Activated CD4-positive, alpha-beta T cell treated with anti-CD3 and anti-CD28 coated beads, Interleukin-2, amount 10 ng/mL, durations not matched to agents 24 days and 14 days (primary cell): ENCODE results near the gene ADAM10. TPM values are rescaled to one million over a fixed set of nuclear protein-coding genes. Genes with fewer than 3 reads are reported as not detected.
"Not testable (repeated sequence)": the region's sequence is repeated elsewhere in the genome, so short reads cannot be mapped to it uniquely, and the experiment has no call there.

ENCODE experiments used
- DNase-seq: peaks from one replicate; pipeline ENCODE4 v3.0.0; 2022
- H3K27ac Mint-ChIP-seq: one replicate; pipeline ENCODE4 v1.8.0; 2022; ENCODE audit warnings: mild to moderate bottlenecking, mixed read lengths
- H3K27me3 Mint-ChIP-seq: one replicate; pipeline ENCODE4 v1.8.0; 2022; ENCODE audit warnings: mixed read lengths
- H3K36me3 Mint-ChIP-seq: one replicate; pipeline ENCODE4 v1.8.0; 2022; ENCODE audit warnings: low read depth, mild to moderate bottlenecking, mixed read lengths
- H3K4me1 Mint-ChIP-seq: one replicate; pipeline ENCODE4 v1.8.0; 2021; ENCODE audit warnings: mixed read lengths
- H3K4me3 Mint-ChIP-seq: one replicate; pipeline ENCODE4 v1.8.0; 2022; ENCODE audit warnings: mild to moderate bottlenecking, moderate library complexity, mixed read lengths
- H3K9me3 Mint-ChIP-seq: one replicate; pipeline ENCODE4 v1.8.0; 2021; ENCODE audit warnings: mixed read lengths
- intact Hi-C: fragments of 100-400 bp; cut with micrococcal nuclease; formaldehyde crosslinking; loops from one replicate; pipeline ENCODE4 v1.15.1; 2023
- total RNA-seq: library from RNA; stranded (reverse); gene quantifications from 2 replicates; pipeline ENCODE4 v1.2.3, GENCODE V29; 2022

Gene ADAM10
- total RNA-seq, 1 donor from 2014 or later, result 103 TPM

GRCh38 chr15:58626378-58626777 is 123.1 kb downstream of the ADAM10 start:
- Mint-ChIP-seq H3K9me3 (peaks cover 5% of the 10 kb centered on the region), H3K4me3 (no peak overlapping the region), H3K27ac (no peak overlapping the region), H3K4me1 (peaks cover 53% of the 10 kb centered on the region), H3K36me3 (peaks cover 52% of the 10 kb centered on the region), H3K27me3 (no peaks in the 10 kb centered on the region)
- DNase-seq, result no peak
- intact Hi-C loops, result loop anchor here (5.0 kb wide), 1 partner anchor 169 kb away; no protein-coding TSS in a partner anchor

GRCh38 chr15:58622877-58623276 is 126.6 kb downstream of the ADAM10 start:
- DNase-seq, result no peak
- Mint-ChIP-seq H3K27me3 (no peaks in the 10 kb centered on the region), H3K4me1 (peaks cover 28% of the 10 kb centered on the region), H3K9me3 (peaks cover 14% of the 10 kb centered on the region), H3K36me3 (peaks cover 65% of the 10 kb centered on the region), H3K27ac (no peak overlapping the region), H3K4me3 (no peak overlapping the region)
- intact Hi-C loops, result no loop called here

- intact Hi-C loops, result not testable (repeated sequence)
Measured at GRCh38 chr15:58620268-58620667, 129.2 kb downstream of the ADAM10 start.

GRCh38 chr15:58616171-58616570 is 133.3 kb downstream of the ADAM10 start:
- H3K4me1 Mint-ChIP-seq, result peaks cover 15% of the 10 kb centered on the region
- peaks cover 23% of the 10 kb centered on the region for H3K9me3 Mint-ChIP-seq
- no peak for DNase-seq
- intact Hi-C loops, result no loop called here
- no peaks in the 10 kb centered on the region for H3K27me3 Mint-ChIP-seq
- peaks cover 68% of the 10 kb centered on the region for H3K36me3 Mint-ChIP-seq
- no peak overlapping the region for H3K27ac Mint-ChIP-seq
- no peak overlapping the region for H3K4me3 Mint-ChIP-seq

More at GRCh38 chr15:58620268-58620667, 129.2 kb downstream of the ADAM10 start:
- H3K4me3 Mint-ChIP-seq, DNase-seq, H3K27ac Mint-ChIP-seq, H3K27me3 Mint-ChIP-seq: not testable (repeated sequence)
- H3K9me3 Mint-ChIP-seq, result peaks cover 18% of the 10 kb centered on the region
- peaks cover 64% of the 10 kb centered on the region for H3K36me3 Mint-ChIP-seq
- H3K4me1 Mint-ChIP-seq, result peaks cover 19% of the 10 kb centered on the region

GRCh38 chr15:58611731-58612676 is 137.5 kb downstream of the ADAM10 start:
- Mint-ChIP-seq H3K4me3 (no peak overlapping the region), H3K27me3 (no peaks in the 10 kb centered on the region), H3K4me1 (peaks cover 20% of the 10 kb centered on the region), H3K27ac (no peak overlapping the region), H3K9me3 (peaks cover 10% of the 10 kb centered on the region), H3K36me3 (peaks cover 73% of the 10 kb centered on the region)
- DNase-seq, result no peak
- intact Hi-C loops, result no loop called here

GRCh38 chr15:58608711-58609110 is 140.8 kb downstream of the ADAM10 start:
- Mint-ChIP-seq H3K4me1 (peaks cover 13% of the 10 kb centered on the region), H3K9me3 (peaks cover 3% of the 10 kb centered on the region), H3K4me3 (no peak overlapping the region), H3K27ac (no peak overlapping the region), H3K27me3 (no peaks in the 10 kb centered on the region), H3K36me3 (peaks cover 62% of the 10 kb centered on the region)
- intact Hi-C loops, result no loop called here
- DNase-seq, result no peak

- H3K36me3 Mint-ChIP-seq, result peaks cover 62% of the 10 kb centered on the region
- intact Hi-C loops, result no loop called here
- no peak overlapping the region for H3K4me3 Mint-ChIP-seq
- H3K27ac Mint-ChIP-seq, result peak overlapping the region; percentile 2
- no peak for DNase-seq
- peaks cover 6% of the 10 kb centered on the region for H3K9me3 Mint-ChIP-seq
- no peaks in the 10 kb centered on the region for H3K27me3 Mint-ChIP-seq
- H3K4me1 Mint-ChIP-seq, result peaks cover 16% of the 10 kb centered on the region
Measured at GRCh38 chr15:58608129-58608590, 141.3 kb downstream of the ADAM10 start.

GRCh38 chr15:58606577-58607080 is 142.9 kb downstream of the ADAM10 start:
- no peak overlapping the region for H3K27ac Mint-ChIP-seq
- intact Hi-C loops, result no loop called here
- peaks cover 12% of the 10 kb centered on the region for H3K4me1 Mint-ChIP-seq
- no peak for DNase-seq
- no peaks in the 10 kb centered on the region for H3K27me3 Mint-ChIP-seq
- peaks cover 63% of the 10 kb centered on the region for H3K36me3 Mint-ChIP-seq
- H3K9me3 Mint-ChIP-seq, result peaks cover 6% of the 10 kb centered on the region
- H3K4me3 Mint-ChIP-seq, result no peak overlapping the region

GRCh38 chr15:58605931-58606530 is 143.5 kb downstream of the ADAM10 start:
- Mint-ChIP-seq H3K36me3 (peaks cover 64% of the 10 kb centered on the region), H3K4me3 (no peak overlapping the region), H3K9me3 (peaks cover 6% of the 10 kb centered on the region), H3K4me1 (peaks cover 12% of the 10 kb centered on the region), H3K27ac (no peak overlapping the region), H3K27me3 (no peaks in the 10 kb centered on the region)
- intact Hi-C loops, result no loop called here
- DNase-seq, result no peak

- H3K27me3 Mint-ChIP-seq, result no peaks in the 10 kb centered on the region
- H3K27ac Mint-ChIP-seq, result no peak overlapping the region
- H3K36me3 Mint-ChIP-seq, result peaks cover 57% of the 10 kb centered on the region
- no peak for DNase-seq
- intact Hi-C loops, result no loop called here
- no peak overlapping the region for H3K4me3 Mint-ChIP-seq
- peaks cover 10% of the 10 kb centered on the region for H3K4me1 Mint-ChIP-seq
- H3K9me3 Mint-ChIP-seq, result peaks cover 6% of the 10 kb centered on the region
Measured at GRCh38 chr15:58604455-58604923, 145.0 kb downstream of the ADAM10 start.

GRCh38 chr15:58603927-58604326 is 145.6 kb downstream of the ADAM10 start:
- H3K4me3 Mint-ChIP-seq, H3K27me3 Mint-ChIP-seq, DNase-seq, H3K9me3 Mint-ChIP-seq, H3K27ac Mint-ChIP-seq, intact Hi-C loops: not testable (repeated sequence)
- H3K36me3 Mint-ChIP-seq, result peaks cover 55% of the 10 kb centered on the region
- peaks cover 11% of the 10 kb centered on the region for H3K4me1 Mint-ChIP-seq

DNA sequence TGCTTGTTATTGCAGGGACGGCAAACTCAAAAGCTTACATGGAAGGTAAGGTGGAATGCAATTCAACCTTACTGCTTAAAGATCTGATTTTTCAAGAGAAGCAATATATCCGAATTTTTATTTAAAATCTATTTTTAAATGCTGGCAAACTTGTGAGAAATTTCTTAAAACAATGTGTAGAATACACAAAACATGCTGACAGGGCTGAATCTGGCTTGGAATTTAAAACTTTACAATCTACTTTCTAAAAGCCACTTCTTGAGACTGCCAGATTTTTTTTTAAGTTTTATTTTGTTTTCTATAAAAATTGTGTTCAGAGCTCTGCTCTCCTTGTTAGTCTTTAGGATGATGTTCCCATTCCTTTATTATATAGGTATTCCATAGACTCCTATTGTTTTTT is 146.7 kb downstream of the ADAM10 start:
- Mint-ChIP-seq H3K36me3 (peaks cover 53% of the 10 kb centered on the region), H3K4me1 (peaks cover 11% of the 10 kb centered on the region), H3K4me3 (no peak overlapping the region), H3K9me3 (peaks cover 12% of the 10 kb centered on the region), H3K27ac (no peak overlapping the region), H3K27me3 (no peaks in the 10 kb centered on the region)
- no peak for DNase-seq
- intact Hi-C loops, result no loop called here

GRCh38 chr15:58598829-58599210 is 150.7 kb downstream of the ADAM10 start:
- H3K27me3 Mint-ChIP-seq, result no peaks in the 10 kb centered on the region
- intact Hi-C loops, result loop anchor here (5.0 to 10.0 kb wide), 3 partner anchors 33 to 124 kb away; no protein-coding TSS in a partner anchor
- peak overlapping the region; percentile 38 for H3K27ac Mint-ChIP-seq
- DNase-seq, result no peak
- peaks cover 53% of the 10 kb centered on the region for H3K36me3 Mint-ChIP-seq
- H3K4me1 Mint-ChIP-seq, result peaks cover 27% of the 10 kb centered on the region
- peaks cover 12% of the 10 kb centered on the region for H3K9me3 Mint-ChIP-seq
- H3K4me3 Mint-ChIP-seq, result no peak overlapping the region
